Measurements from ENCODE around the gene FAM81A. TPM values are rescaled to one million over a fixed set of nuclear protein-coding genes. Genes with fewer than 3 reads are reported as not detected.

The FAM81A gene
- total RNA-seq, 2 experiments from 2014 or later: not detected

DNA sequence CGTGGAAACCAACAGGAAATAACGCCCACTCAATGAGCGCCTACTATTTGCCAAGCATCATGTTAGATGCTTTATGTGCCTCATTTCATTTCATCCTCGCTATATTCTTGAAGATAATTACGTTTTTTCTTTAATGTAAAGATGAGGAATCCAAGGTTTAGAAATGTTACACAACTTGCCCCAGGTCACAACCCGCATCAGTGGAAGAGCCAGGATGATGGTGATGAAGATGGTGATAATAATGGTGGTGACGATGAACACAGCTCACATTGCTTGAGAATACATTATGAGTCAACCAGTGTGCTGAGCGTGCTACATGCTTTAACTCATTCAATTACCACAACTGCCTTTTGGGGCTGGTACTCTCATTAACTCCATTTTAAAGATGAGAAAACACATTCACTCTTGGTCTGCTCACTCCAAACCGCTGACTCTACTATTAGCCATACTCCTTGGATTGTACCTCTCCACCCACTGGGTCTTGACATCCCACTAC is 43.8 kb upstream of the FAM81A start:
- ChIA-PET POLR2A (no interaction called here), CTCF (no interaction called here)
- TF ChIP-seq, protein P1, sequence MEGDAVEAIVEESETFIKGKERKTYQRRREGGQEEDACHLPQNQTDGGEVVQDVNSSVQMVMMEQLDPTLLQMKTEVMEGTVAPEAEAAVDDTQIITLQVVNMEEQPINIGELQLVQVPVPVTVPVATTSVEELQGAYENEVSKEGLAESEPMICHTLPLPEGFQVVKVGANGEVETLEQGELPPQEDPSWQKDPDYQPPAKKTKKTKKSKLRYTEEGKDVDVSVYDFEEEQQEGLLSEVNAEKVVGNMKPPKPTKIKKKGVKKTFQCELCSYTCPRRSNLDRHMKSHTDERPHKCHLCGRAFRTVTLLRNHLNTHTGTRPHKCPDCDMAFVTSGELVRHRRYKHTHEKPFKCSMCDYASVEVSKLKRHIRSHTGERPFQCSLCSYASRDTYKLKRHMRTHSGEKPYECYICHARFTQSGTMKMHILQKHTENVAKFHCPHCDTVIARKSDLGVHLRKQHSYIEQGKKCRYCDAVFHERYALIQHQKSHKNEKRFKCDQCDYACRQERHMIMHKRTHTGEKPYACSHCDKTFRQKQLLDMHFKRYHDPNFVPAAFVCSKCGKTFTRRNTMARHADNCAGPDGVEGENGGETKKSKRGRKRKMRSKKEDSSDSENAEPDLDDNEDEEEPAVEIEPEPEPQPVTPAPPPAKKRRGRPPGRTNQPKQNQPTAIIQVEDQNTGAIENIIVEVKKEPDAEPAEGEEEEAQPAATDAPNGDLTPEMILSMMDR (IDR thresholded peaks at IDR 0.05): no peak
- no peak overlapping the region for H3K4me3 ChIP-seq (ENCODE audit: low read length)
- no peak for DNase-seq
- Mint-ChIP-seq H3K9me3 (no peaks in the 10 kb centered on the region), H3K4me1 (ENCODE audit: low read depth) (no peaks in the 10 kb centered on the region), H3K27ac (no peak overlapping the region), H3K4me3 (no peak overlapping the region), H3K36me3 (ENCODE audit: low read depth) (no peaks in the 10 kb centered on the region), H3K27me3 (peaks cover 13% of the 10 kb centered on the region)
- intact Hi-C loops (cut with DNase I, micrococcal nuclease): no loop called here
- H3K27ac ChIP-seq (ENCODE audit: low read depth in 1 of 2, low read length in 2 of 2): no peak overlapping the region
- H3K36me3 ChIP-seq (ENCODE audit: insufficient read depth, low read length): no peaks in the 10 kb centered on the region
- no peaks in the 10 kb centered on the region for H3K9me3 ChIP-seq (ENCODE audit: control insufficient read depth in 1 of 2, insufficient read depth in 1 of 2, low read length in 2 of 2)
- peaks cover 0 to 6% of the 10 kb centered on the region in 2 experiments for H3K27me3 ChIP-seq (ENCODE audit: control insufficient read depth in 1 of 2, insufficient read depth in 2 of 2, low read length in 2 of 2)
- no peaks in the 10 kb centered on the region for H3K4me1 ChIP-seq (ENCODE audit: insufficient read depth, low read length)
- ATAC-seq (ENCODE audit: poor library complexity): no peak

- Mint-ChIP-seq H3K4me1 (ENCODE audit: low read depth) (no peaks in the 10 kb centered on the region), H3K36me3 (ENCODE audit: low read depth) (no peaks in the 10 kb centered on the region), H3K4me3 (no peak overlapping the region), H3K27ac (no peak overlapping the region), H3K9me3 (no peaks in the 10 kb centered on the region), H3K27me3 (peaks cover 19% of the 10 kb centered on the region)
- no peak overlapping the region for H3K27ac ChIP-seq (ENCODE audit: low read depth in 1 of 2, low read length in 2 of 2)
- ChIA-PET POLR2A (no interaction called here), CTCF (interaction anchor here (0.8 kb wide), 1 partner anchor 13 kb away, joined by 4 read pairs; no protein-coding TSS in a partner anchor)
- no peak for DNase-seq
- no peaks in the 10 kb centered on the region for H3K9me3 ChIP-seq (ENCODE audit: control insufficient read depth in 1 of 2, insufficient read depth in 1 of 2, low read length in 2 of 2)
- H3K27me3 ChIP-seq (ENCODE audit: control insufficient read depth in 1 of 2, insufficient read depth in 2 of 2, low read length in 2 of 2): peaks cover 2 to 6% of the 10 kb centered on the region in 2 experiments
- H3K4me3 ChIP-seq (ENCODE audit: low read length): no peak overlapping the region
- H3K4me1 ChIP-seq (ENCODE audit: insufficient read depth, low read length): no peaks in the 10 kb centered on the region
- H3K36me3 ChIP-seq (ENCODE audit: insufficient read depth, low read length): no peaks in the 10 kb centered on the region
- intact Hi-C loops (cut with DNase I, micrococcal nuclease): no loop called here
- no peak for ATAC-seq (ENCODE audit: poor library complexity)
- TF ChIP-seq, protein P1 (IDR thresholded peaks at IDR 0.05): no peak
These were observed 41.8 kb upstream of the FAM81A start for GRCh38 chr15:59396211-59396610.

GRCh38 chr15:59396679-59397078 is 41.3 kb upstream of the FAM81A start:
- TF ChIP-seq, protein P1 (IDR thresholded peaks at IDR 0.05): no peak
- H3K27ac Mint-ChIP-seq: no peak overlapping the region
- H3K9me3 Mint-ChIP-seq: no peaks in the 10 kb centered on the region
- Histone ChIP-seq H3K27ac (ENCODE audit: low read depth in 1 of 2, low read length in 2 of 2) (no peak overlapping the region), H3K4me3 (ENCODE audit: low read length) (no peak overlapping the region), H3K27me3 (ENCODE audit: control insufficient read depth in 1 of 2, insufficient read depth in 2 of 2, low read length in 2 of 2) (peaks cover 2 to 6% of the 10 kb centered on the region in 2 experiments), H3K36me3 (ENCODE audit: insufficient read depth, low read length) (no peaks in the 10 kb centered on the region), H3K9me3 (ENCODE audit: control insufficient read depth in 1 of 2, insufficient read depth in 1 of 2, low read length in 2 of 2) (no peaks in the 10 kb centered on the region), H3K4me1 (ENCODE audit: insufficient read depth, low read length) (no peaks in the 10 kb centered on the region)
- intact Hi-C loops (cut with DNase I, micrococcal nuclease): no loop called here
- H3K4me1 Mint-ChIP-seq (ENCODE audit: low read depth): no peaks in the 10 kb centered on the region
- ATAC-seq (ENCODE audit: poor library complexity) (no peak), DNase-seq (no peak)
- POLR2A ChIA-PET: no interaction called here
- CTCF ChIA-PET: no interaction called here
- no peaks in the 10 kb centered on the region for H3K36me3 Mint-ChIP-seq (ENCODE audit: low read depth)
- no peak overlapping the region for H3K4me3 Mint-ChIP-seq
- H3K27me3 Mint-ChIP-seq: peaks cover 19% of the 10 kb centered on the region

All from CD4-positive, alpha-beta T cell (primary cell).